HT-29 (cell line): ENCODE measurements around the gene DBN1. TPM values are rescaled to one million over a fixed set of nuclear protein-coding genes. Genes with fewer than 3 reads are reported as not detected.
A peak's percentile ranks its signal among the peaks of the same experiment; 100 is the strongest.

Experiments used
- DNase-seq: peaks from one replicate; pipeline ENCODE4 v3.0.0-alpha.2; 2015; ENCODE audit warnings: low spot score
- total RNA-seq: library from RNA; depleted of rRNA; stranded (reverse); fragments of >200 nt; shearing (Covaris generic); gene quantifications from 2 replicates; pipeline ENCODE4 v1.2.3, GENCODE V29; 2014

Gene DBN1
- total RNA-seq, 1 experiment from 2014 or later = 12.9 TPM

DNA sequence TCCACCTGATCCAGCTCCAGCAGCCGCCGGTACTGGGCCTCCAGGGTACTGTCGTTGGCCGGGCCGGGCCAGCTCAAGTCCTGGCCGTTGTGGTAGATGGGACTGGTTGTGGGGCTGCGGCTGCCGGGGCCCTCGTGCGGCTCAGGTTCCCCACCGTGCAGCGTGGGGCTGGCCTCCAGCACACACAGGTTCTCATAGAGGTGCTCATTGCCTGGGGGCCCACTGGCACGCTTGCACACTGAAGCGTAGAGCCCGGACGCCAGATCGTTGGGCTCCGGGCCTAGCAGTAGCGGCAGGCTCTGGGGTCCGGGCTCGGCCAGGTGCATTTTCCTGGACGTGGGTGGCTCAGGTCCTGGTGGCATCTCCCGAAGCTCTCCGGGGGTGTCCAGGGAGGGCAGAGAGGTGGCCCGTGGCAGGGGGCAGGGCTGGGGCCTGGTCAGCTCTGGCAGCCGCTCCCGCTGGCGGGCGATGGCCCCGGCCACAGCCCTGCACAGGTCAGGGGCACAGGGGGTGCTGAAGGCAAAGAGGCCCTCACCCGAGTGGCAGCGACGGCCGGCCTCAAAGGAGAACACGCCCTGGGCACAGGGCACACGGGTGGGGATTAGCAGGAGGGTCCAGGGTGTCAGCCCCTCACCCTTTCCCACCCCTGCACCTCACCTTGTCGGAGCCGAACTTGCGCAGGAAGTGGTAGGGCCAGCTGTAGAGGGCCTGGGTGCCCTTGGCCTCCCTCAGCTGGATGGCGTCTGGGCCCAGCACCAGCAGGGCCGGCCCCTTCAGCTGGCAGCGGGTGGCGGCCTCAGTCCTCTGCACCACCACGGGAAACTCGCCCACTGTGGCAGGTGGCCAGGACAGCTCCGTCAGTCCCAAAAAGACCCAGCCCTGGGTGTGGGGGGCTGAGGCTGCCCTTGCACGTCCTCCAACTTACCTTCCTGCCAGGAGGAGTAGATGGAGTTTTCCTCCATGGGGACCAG is 30.9 kb upstream of the DBN1 start:
- DNase-seq = no peak

DNA sequence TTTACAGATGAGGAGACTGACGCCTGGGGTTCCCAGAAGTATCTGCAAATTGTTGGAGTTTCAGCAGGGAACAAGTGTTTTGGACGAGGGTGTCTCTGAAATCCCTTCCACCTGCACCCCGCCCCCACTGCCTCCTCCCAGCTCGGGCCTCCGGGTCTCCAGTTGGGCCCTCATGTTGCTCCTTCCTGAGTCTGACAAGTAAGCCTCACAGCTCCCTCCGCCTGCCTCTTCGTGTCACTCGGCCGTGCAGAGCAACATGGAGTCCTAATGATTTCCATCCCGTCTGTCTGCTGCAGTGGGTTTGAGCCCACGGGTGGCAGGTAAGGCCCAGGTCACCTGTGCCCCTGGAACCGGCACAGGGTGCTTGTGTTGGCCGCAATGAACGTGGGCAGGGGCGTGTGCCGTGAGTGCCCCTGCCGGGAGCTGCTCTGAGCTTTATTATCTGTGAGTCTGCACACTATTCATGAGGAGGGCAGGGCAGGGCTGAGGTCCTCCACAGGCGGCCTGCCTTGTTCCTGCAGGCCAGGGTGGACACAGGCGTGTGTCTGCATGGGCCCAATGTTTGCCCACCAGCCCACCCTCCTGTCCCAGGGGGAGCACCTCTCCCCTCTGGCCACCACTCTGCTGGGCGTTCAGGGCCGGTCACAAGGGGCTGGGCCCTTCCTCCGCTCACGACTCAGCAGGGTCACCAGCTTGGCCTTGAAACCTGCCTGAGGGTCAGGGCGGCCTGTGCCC is 30.1 kb upstream of the DBN1 start:
- DNase-seq = no peak

DNA sequence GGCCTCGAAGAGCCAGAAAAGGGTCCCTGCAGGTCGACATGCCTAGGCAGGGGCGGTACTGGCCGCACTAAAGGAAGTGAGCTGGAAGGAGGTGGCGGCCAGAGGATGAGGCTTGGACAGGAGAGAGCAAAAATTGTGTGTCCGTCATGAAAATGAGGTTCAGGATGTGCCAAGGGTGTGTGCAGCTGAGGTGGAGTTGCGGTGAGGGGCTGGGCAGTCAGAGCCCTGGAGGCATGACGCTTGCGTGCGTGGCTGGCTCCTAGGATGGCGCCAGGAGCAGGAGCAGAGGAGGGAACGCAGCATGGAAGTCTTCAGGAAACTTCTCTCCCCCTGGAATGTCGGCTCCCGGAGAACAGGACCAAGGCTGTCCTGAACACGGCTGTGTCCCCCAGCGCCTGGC is 29.5 kb upstream of the DBN1 start:
- DNase-seq = no peak

DNA sequence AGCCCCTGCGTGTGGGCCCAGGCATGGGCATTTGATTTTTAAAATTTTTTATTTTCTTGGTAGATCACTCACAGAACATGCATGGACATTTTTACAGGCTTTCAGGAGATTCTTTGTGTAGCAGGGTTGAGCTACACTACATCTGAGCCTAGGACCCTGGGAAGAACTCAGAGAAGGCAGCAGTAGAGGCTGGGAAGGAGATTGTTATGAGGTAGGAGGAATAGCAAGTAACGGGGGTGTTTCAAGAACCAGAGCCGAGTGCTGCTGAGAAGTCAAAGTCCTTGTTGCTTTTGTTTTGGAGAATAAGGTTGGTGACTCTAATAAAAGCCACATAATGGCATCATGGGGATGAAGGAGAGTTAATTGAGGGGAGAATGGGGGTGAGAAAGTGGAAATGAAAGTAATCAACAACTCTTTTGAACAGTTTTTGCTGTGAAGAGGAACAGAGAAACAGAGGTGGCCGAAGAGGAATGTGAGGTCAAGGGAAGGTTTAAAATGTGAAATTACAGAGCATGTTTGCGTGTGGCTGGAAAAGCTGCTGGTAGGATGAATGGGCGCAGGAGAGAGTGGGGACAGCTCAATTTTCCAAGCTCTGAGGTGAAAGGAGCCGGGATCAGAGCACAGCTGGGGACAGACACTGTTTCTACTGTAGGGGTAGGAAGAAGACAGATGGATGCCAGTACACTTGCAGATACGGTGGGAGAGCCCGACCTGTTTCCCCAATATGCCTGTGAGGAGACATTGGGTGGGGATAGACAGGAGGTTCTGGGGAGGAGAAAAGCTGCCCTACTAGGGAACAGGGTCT is 28.6 kb upstream of the DBN1 start:
- no peak for DNase-seq

DNA sequence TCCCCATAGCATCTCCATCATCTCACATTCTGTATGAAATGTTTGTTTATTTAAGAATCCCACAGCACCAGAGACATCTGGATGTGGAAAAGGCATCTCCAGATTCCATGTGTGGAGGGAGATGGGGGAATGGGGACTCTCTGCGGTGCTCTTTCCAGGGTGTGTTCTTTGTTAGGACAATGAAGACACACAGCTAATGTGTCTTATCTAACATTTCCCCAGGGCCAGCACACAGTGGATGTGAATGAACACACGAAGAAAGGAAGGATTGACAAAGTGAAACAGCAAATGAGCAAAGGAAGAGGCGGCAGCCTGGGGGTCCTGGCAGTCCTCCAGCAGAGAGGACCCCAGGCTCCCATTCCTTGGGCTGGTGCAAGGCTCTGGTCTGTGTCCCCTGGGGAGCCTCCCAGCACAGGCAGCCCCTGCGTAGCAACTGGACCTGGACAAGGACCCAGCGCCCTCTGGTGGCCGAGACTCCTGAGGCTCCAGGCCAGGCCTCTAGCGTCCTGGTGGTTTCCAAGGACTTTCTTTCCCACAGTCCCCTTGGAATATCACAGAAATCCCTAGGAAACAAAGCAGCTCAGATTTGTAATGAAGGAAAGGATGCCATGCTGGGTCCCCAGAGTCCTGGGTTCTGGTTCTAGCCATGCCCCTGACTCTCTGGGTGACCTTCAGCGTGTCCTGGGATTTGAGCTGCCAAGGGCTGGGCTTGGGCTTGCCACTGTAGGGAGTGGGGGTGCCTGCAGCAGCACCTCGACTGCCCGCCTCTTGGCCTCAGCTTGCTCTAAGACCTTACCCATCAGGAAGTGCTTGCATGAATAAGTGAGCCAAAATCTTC is 27.5 kb upstream of the DBN1 start:
- peak; percentile 95 for DNase-seq

DNA sequence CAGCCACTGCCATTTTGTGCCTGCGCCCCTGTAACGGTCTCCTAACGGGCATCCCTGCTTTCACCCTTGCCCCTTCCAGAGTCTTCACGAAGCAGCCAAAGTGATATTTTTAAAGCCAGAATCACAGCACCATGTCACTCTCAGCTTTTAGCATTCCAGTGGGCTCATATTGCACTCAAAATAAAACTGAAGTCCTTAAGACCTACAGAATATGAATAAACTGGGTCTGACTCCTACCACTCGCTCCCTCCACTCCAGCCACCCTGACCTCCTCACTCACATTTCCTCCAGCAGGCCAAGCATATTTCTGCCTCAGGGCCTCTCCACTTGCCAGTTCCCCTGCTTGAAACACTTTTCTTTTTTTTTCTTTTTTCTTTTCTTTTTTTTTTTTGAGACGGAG is 26.4 kb upstream of the DBN1 start:
- DNase-seq = no peak

DNA sequence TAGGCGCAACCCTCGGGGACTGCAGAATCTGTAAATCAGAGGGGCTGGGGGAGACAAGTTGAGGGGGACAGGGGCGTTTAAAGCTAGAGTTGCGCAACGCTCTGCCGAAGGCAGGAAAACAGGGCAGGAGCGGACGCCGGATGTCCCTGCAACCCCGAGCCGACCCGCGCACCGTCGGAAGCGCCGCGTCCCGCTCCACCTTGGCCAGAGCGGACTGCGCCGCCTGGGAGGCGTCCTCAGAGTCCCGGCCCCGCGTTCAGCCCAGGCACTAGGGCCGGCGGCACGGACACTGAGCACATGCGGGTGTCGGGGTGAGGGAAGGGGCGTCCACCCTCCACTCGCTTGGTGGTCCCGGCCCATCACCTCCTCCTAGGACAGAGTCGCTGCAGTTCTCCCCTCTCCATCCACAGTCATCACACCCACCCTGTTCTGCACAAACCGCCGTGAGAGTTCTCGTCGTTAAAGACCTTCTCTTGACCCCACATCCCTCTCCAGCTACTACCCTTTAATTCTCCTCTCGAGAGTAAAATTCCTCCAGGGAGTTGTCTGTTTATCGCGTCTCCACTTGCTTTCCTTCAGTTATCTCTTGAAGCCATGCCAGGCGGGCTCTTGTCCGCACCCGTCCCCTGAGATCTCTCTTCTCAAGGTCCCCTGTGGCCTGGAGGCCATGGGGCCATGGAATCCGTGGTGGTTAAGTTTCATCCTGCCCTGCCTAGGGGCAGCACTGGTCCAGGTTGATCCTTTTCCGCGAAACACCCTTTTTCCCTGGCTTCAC is 24.8 kb upstream of the DBN1 start:
- DNase-seq = no peak

DNA sequence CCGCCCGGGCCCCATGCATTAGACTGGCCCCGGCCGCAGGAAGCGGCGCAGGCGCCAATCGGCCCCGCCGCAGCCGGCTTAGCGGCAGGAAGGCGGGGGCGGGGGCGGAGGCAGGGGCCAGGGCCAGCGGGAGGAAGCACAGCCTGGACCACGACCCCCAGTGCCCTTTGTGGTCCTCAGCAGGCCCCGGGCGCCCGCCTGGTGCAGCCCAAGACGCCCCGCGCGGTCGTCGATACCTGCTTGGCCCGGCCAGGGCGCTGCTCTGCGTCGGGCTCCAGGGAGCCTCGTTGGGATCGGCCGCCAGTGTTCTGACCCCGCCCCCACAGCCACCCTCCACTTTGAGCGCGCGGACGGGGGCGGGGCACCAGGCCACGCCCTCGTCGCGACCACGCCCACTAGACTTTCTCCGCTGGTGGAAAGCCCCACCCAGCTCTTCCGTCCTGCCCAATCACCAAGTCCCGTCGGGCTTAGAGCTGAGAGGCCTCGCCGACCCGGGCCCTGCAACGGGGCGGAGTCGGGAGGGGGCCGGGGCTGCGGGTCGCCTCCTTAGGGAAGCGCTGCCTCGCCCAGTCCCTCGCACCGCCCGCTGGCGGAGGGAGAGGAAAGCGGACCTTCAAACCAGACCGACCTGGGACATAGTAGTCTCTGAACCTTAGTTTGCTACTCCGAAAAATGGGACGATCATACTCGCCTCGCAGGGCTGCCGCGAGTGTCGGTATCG is 24.0 kb upstream of the DBN1 start, which contains the start of gene PDLIM7:
TSS of gene PDLIM7 (minus strand) at position 313 of the 721 bp plus-strand sequence. CDS start 1,092 bp downstream, outside the sequence.
- peak; percentile 96 for DNase-seq

DNA sequence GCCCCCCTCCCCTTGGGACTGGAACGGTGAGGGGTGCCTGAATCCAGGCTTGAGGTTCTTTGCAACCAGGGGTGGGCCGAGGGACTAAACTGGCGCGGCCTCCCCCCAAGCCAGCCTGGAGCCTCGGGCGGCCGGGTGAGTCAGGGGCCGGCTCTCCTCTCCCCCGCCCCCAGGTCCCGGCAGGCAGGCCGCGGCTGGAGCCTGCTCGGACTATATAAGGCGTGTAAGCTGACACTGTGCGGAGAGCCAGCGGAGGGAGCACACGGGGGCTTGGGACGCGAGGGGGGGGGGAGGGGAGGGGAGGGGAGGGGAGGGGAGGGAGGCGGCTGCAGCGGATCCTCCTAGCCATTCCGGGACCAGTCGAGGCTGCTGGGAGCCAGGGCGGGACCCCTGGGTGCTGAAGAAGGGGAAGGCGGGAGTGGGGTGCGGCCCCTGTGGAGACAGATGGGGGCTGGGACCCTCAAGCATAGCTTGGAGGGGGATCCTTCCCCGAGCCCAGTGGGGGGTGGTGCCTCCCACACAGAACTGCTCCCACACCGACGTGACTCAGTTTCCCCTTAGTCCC is 23.4 kb upstream of the DBN1 start:
- DNase-seq = no peak

DNA sequence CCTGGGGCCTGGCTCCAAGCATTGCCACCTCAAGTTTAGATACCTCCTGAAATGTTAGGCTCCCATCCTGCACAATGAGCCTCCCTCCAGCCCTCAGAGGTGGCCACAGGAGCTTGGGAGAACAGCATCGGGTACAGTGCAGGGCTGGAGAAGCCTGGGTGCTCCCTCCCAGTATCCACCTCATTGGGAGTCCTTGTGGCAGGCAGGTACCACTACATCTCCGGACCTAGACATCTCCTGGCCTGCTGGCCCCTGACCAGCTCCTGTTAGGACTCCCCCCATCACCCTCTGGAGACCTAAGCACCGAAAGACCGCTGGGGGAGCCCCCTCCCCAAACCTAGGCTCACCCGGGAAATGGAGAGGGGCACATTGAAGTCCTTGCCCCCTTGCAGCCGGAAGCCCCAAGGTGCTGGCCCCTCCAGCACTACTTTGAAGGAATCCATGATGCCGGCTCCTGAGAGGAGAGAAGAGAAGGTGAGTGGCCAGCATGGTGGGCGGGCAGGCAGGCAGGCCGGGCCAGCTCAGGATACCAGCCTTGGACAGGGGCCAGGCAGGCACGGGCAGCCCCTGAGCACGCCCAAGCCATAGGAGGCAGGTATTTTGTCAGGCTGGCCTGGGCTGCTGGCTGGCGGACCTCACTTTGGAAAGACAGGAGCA is 22.8 kb upstream of the DBN1 start:
- DNase-seq = peak; percentile 64

DNA sequence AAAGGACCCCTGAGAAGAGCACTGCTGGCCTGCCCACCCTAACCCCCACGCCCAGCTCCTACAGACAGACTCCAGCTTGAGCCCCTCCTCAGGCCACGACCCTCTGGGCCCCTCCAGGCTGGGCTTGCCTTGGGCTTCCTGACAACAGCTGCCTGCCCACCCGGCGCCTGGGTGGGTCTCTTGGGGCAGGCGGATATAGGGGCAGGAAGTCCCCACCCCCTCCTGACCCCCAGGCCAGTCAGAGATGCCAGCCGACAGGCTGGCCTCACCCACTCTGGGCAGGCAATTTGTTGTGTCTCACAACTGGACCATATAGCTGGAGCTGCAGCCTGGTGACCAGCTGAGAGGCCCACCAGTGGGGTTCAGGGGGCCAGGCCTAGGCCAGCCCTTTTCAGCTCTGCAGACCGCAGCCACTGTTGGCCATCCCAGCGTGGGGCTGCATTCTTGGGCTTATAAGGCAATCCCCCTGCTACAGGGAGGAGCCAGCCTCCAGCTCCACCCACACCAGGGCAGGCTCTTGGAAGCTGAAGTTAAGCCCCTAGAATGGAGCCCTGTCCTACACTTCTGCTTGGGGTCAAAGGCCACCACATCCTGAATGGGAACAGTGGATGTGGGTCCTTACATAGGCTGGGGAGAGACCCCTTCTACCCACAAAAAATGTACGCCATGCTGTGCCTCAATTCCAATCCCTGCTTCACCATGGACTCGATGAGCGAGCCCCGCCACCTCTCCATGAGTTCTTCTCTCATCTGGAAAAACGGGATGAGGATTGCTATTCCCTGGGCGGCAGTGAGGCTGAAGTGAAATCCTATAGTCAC is 22.0 kb upstream of the DBN1 start:
- no peak for DNase-seq

DNA sequence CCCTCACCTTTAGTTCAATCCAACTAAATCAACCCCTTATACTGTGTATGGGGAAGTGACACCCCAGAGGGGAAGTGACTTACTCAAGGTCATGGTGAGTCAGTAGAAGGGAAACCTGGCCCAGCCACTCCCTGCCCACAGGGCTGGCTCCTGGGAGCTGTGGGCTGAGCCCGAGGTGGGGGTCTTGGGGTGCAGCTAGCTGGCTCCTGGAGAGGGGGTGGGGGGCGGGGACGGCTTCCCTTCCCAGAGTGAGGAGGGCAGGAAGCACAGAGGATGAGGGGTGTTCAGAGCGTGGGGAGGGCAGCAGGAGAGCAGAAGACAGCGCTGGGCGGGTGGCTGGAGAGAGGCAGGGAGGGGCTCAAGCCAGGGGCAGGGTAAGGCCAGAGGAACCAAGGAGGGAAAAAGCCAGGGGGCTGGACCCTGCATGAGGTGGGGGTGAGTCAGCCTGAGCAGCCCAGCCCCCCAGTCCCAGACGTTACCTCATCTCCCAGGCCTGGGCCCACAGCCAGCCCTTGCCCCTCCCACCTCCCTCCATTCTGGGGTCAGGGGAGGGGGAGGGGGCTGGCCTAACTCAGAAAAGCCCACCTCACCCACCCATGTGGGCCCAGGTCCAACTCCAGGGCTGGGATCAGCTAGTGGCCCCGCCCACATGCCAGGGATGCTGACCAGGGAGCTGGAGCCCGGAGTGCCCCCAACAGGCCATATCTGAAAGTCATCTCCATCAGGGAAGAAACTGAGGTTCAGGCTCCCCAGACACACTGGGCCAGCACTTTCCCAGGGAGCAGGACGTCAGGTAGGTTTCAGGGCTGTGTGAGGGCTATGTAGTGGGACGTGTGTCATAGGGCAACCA is 21.1 kb upstream of the DBN1 start:
- peak; percentile 32 for DNase-seq

DNA sequence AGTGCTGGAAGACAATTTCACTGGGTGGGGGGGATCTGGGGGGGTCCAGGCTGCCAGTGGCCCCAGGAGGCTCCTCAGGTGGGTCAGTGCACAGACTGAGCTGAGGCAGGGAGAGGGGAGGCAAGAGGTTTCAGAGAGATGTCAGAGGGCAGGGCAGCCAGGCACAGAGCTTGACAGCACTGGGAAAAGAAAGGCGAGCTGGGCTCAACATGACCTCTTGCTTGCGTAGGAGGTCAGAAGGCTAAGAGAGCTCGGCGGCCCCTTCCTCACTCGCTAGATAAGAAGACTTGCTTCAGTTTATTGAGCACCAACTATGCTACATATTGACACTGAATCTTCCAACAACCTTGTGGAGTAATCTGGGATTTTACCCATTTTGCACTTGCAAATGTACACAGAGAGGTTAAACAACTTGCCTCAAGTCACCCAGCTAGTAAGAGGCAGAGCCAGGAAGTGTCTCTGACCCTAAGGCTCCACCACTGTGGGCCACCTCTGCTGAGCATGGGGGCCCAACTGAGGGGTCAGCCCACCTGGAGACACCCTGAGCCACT is 20.4 kb upstream of the DBN1 start:
- no peak for DNase-seq

DNA sequence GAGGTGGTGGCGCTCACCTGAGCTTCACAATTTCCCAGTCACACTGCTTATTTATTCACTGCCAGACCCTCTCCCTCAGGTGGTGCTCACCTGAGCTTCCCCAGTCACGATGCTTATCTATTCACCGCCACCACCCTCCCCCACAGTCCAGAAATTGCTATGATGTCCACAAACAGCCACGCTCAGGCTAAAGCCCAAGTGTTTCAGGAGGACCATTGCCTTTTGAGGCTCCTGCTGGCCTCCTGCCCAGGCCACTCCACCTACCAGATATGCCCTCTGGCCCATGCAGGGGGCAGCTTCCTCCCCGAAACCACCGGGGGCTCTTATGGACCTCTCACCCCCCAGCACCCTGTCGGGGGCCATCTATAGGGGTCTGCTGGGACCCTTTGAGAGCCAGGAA is 19.4 kb upstream of the DBN1 start:
- DNase-seq = no peak

DNA sequence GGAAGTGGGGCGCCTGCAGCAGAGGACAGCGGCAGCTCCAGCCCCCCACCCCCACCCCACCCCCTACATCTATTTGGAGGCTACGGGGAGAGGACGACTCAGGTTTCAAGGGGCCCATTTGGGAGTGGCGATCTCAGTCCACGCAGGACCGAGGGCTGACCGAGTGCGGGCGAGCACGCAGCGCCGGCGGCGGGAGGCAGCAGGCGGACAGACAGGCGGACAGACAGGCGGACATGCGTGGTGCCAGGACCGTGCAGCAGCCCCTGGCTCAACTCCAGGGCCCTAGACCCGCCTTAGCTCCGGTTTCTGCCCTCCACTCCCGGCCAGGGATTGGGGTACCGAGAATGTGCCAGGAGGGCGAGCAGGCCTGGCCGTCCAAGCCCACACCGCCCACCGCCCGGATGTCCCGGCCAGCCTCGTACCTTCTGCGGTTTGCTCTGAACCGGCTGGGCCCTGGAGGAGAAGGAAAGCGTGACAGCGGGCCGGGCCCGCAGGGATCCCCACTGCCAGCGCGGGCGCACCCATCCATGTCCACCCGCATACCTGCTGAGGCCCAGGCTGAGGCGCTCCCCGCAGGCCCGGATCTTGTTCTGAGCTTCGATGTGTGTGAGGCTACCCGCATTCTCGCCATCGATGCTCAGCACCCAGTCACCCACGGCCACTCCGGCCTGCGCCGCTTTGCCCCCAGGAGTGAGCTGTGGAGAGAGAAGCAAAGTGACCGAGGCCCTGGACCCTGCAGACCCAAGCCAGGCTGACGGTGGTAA is 18.7 kb upstream of the DBN1 start:
- no peak for DNase-seq
